ENCODE data around the gene CRYBB2. TPM values are rescaled to one million over a fixed set of nuclear protein-coding genes. Genes with fewer than 3 reads are reported as not detected.

CRYBB2 gene
- total RNA-seq, 1 donor from 2014 or later = not detected

GRCh38 chr22:25212337-25212736 is 7.1 kb upstream of the CRYBB2 start:
- H3K9me3 ChIP-seq = no peaks in the 10 kb centered on the region
- no peak for DNase-seq (ENCODE audit: low spot score in 2 of 2)
- no peak overlapping the region for H3K27ac ChIP-seq
- TF ChIP-seq CTCF (IDR thresholded peaks at IDR 0.05) = no peak
- intact Hi-C loops (cut with DNase I) = no loop called here
- H3K36me3 ChIP-seq = no peaks in the 10 kb centered on the region
- H3K4me1 ChIP-seq = no peaks in the 10 kb centered on the region
- H3K4me3 ChIP-seq = no peak overlapping the region
- H3K27me3 ChIP-seq = no peaks in the 10 kb centered on the region

GRCh38 chr22:25213221-25213620 is 6.2 kb upstream of the CRYBB2 start:
- H3K4me3 ChIP-seq = no peak overlapping the region
- no peak for TF ChIP-seq CTCF (IDR thresholded peaks at IDR 0.05)
- H3K27ac ChIP-seq = no peak overlapping the region
- DNase-seq (ENCODE audit: low spot score in 2 of 2) = no peak
- no peaks in the 10 kb centered on the region for H3K9me3 ChIP-seq
- intact Hi-C loops (cut with DNase I) = no loop called here
- H3K36me3 ChIP-seq = no peaks in the 10 kb centered on the region
- no peaks in the 10 kb centered on the region for H3K4me1 ChIP-seq
- no peaks in the 10 kb centered on the region for H3K27me3 ChIP-seq

- H3K4me3 ChIP-seq = no peak overlapping the region
- no peaks in the 10 kb centered on the region for H3K9me3 ChIP-seq
- no peaks in the 10 kb centered on the region for H3K36me3 ChIP-seq
- no peak overlapping the region for H3K27ac ChIP-seq
- no peaks in the 10 kb centered on the region for H3K4me1 ChIP-seq
- intact Hi-C loops (cut with DNase I) = no loop called here
- TF ChIP-seq CTCF (IDR thresholded peaks at IDR 0.05) = no peak
- no peaks in the 10 kb centered on the region for H3K27me3 ChIP-seq
- DNase-seq (ENCODE audit: low spot score in 2 of 2) = no peak
These were observed 3.2 kb upstream of the CRYBB2 start for GRCh38 chr22:25216230-25216629.

GRCh38 chr22:25219948-25220442 is 556 bp downstream of the CRYBB2 start:
- Histone ChIP-seq H3K36me3 (no peaks in the 10 kb centered on the region), H3K4me1 (no peaks in the 10 kb centered on the region), H3K27me3 (no peaks in the 10 kb centered on the region), H3K9me3 (no peaks in the 10 kb centered on the region), H3K4me3 (no peak overlapping the region), H3K27ac (no peak overlapping the region)
- intact Hi-C loops (cut with DNase I) = no loop called here
- no peak for TF ChIP-seq CTCF (IDR thresholded peaks at IDR 0.05)
- DNase-seq (ENCODE audit: low spot score in 2 of 2) = no peak

GRCh38 chr22:25221790-25222189 is 2.4 kb downstream of the CRYBB2 start:
- no peak for TF ChIP-seq CTCF (IDR thresholded peaks at IDR 0.05)
- H3K36me3 ChIP-seq = no peaks in the 10 kb centered on the region
- H3K4me3 ChIP-seq = no peak overlapping the region
- H3K4me1 ChIP-seq = no peaks in the 10 kb centered on the region
- intact Hi-C loops (cut with DNase I) = no loop called here
- no peak overlapping the region for H3K27ac ChIP-seq
- H3K9me3 ChIP-seq = no peaks in the 10 kb centered on the region
- H3K27me3 ChIP-seq = no peaks in the 10 kb centered on the region
- no peak for DNase-seq (ENCODE audit: low spot score in 2 of 2)

- Histone ChIP-seq H3K9me3 (no peaks in the 10 kb centered on the region), H3K27me3 (no peaks in the 10 kb centered on the region), H3K4me1 (no peaks in the 10 kb centered on the region), H3K27ac (no peak overlapping the region), H3K36me3 (no peaks in the 10 kb centered on the region), H3K4me3 (no peak overlapping the region)
- DNase-seq (ENCODE audit: low spot score in 2 of 2) = no peak
- no peak for TF ChIP-seq CTCF (IDR thresholded peaks at IDR 0.05)
- intact Hi-C loops (cut with DNase I) = no loop called here
These were observed 3.9 kb downstream of the CRYBB2 start for GRCh38 chr22:25223269-25223850.

All from ascending aorta (tissue), 2 donors.